CD8-positive, alpha-beta memory T cell (primary cell): ENCODE results near the gene PADI1. TPM values are rescaled to one million over a fixed set of nuclear protein-coding genes. Genes with fewer than 3 reads are reported as not detected.

ENCODE experiments used
- CTCF ChIA-PET: fragments of 350-600 bp; sonication (Branson Sonifier 250); formaldehyde crosslinking; loops from one replicate; lab custom pipeline; 2021; ENCODE audit warnings: antibody characterized with exemption; lab: Charles Lee
- POLR2A ChIA-PET: fragments of 350-600 bp; sonication (Branson Sonifier 250); formaldehyde crosslinking; loops from one replicate; lab custom pipeline; 2021; ENCODE audit warnings: antibody characterized with exemption; lab: Charles Lee
- DNase-seq, 5 donors: peaks; one replicate each; pipeline versions ENCODE4 v3.0.0 to v3.0.0-alpha.2; 2020 to 2022; ENCODE audit warnings: mixed read lengths in 1 of 5
- H3K27ac ChIP-seq: one replicate; pipeline ENCODE4 v1.7.0; 2013; ENCODE audit warnings: low read depth, mild to moderate bottlenecking, low read length, moderate library complexity
- H3K27me3 ChIP-seq: 2 replicates; pipeline ENCODE4 v1.7.0; 2013; ENCODE audit warnings: low read length, mild to moderate bottlenecking; ENCODE audit not compliant: insufficient read depth, poor library complexity, severe bottlenecking
- H3K36me3 ChIP-seq: 2 replicates; pipeline ENCODE4 v1.7.0; 2013; ENCODE audit warnings: mild to moderate bottlenecking, low read length, moderate library complexity; ENCODE audit not compliant: insufficient read depth
- H3K4me1 ChIP-seq: 2 replicates; pipeline ENCODE4 v1.7.0; 2013; ENCODE audit warnings: mild to moderate bottlenecking, low read length, moderate library complexity; ENCODE audit not compliant: insufficient read depth
- H3K4me3 ChIP-seq: 2 replicates; pipeline ENCODE4 v1.7.0; 2013; ENCODE audit warnings: mild to moderate bottlenecking, low read length
- H3K9me3 ChIP-seq: 2 replicates; pipeline ENCODE4 v1.7.0; 2013; ENCODE audit warnings: mild to moderate bottlenecking, low read length
- H3K27ac Mint-ChIP-seq, 8 donors: one replicate each; pipeline ENCODE4 v1.8.0; 2020 to 2021; ENCODE audit warnings: mixed read lengths in 8 of 8, mild to moderate bottlenecking in 6 of 8, inconsistent platforms in 3 of 8, moderate library complexity in 3 of 8
- H3K27me3 Mint-ChIP-seq, 2 donors: one replicate each; pipeline ENCODE4 v1.8.0; 2020 to 2021; ENCODE audit warnings: mixed read lengths in 2 of 2, mild to moderate bottlenecking in 1 of 2, moderate library complexity in 1 of 2
- H3K36me3 Mint-ChIP-seq, 3 donors: one replicate each; pipeline ENCODE4 v1.8.0; 2020 to 2021; ENCODE audit warnings: mixed read lengths in 3 of 3, inconsistent platforms in 1 of 3, mild to moderate bottlenecking in 1 of 3
- H3K4me1 Mint-ChIP-seq, 3 donors: one replicate each; pipeline ENCODE4 v1.8.0; 2020 to 2021; ENCODE audit warnings: mixed read lengths in 3 of 3, inconsistent platforms in 1 of 3, mild to moderate bottlenecking in 1 of 3
- H3K4me3 Mint-ChIP-seq, 7 donors: one replicate each; pipeline ENCODE4 v1.8.0; 2020 to 2021; ENCODE audit warnings: mixed read lengths in 7 of 7, mild to moderate bottlenecking in 6 of 7, moderate library complexity in 4 of 7, inconsistent platforms in 2 of 7
- H3K9me3 Mint-ChIP-seq, 5 donors: one replicate each; pipeline ENCODE4 v1.8.0; 2020 to 2022; ENCODE audit warnings: mixed read lengths in 5 of 5, mild to moderate bottlenecking in 3 of 5, moderate library complexity in 2 of 5, inconsistent platforms in 1 of 5
- polyA plus RNA-seq: library from polyadenylated mRNA; unstranded; fragments of 300-500 nt; fragmentation: Illumina TruSeq; gene quantifications from one replicate; pipeline ENCODE4 v1.2.3, GENCODE V29; 2021
- total RNA-seq, 2 experiments: library from RNA; stranded (reverse); gene quantifications; one replicate each; pipeline ENCODE4 v1.2.3, GENCODE V29; 2021

Gene PADI1
- total and polyA plus RNA-seq, 3 experiments from 2014 or later = not detected

DNA sequence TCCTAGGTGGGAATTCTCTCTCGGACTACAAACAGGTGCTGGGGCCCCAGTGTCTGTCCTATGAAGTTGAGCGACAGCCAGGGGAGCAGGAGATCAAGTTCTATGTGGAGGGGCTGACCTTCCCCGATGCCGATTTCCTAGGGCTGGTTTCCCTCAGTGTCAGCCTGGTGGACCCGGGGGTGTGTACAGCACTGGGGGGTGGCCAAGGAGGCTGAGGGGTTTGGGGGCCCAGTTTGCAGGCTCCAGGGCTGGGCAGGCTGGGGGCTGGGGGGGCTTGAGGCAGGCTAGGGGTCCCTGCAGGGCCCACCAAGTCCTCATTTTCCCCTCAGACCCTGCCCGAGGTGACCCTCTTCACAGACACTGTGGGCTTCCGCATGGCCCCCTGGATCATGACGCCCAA, 23.7 kb downstream of the PADI1 start:
- Mint-ChIP-seq H3K36me3 (no peaks in the 10 kb centered on the region), H3K4me1 (no peaks in the 10 kb centered on the region), H3K4me3 (no peak overlapping the region), H3K27ac (no peak overlapping the region), H3K27me3 (peaks cover 0 to 5% of the 10 kb centered on the region in 2 donors), H3K9me3 (no peaks in the 10 kb centered on the region)
- Histone ChIP-seq H3K4me3 (no peak overlapping the region), H3K27me3 (no peaks in the 10 kb centered on the region), H3K36me3 (no peaks in the 10 kb centered on the region), H3K9me3 (no peaks in the 10 kb centered on the region), H3K4me1 (no peaks in the 10 kb centered on the region), H3K27ac (no peak overlapping the region)
- DNase-seq = no peak
- CTCF ChIA-PET = no interaction called here
- POLR2A ChIA-PET = no interaction called here

DNA sequence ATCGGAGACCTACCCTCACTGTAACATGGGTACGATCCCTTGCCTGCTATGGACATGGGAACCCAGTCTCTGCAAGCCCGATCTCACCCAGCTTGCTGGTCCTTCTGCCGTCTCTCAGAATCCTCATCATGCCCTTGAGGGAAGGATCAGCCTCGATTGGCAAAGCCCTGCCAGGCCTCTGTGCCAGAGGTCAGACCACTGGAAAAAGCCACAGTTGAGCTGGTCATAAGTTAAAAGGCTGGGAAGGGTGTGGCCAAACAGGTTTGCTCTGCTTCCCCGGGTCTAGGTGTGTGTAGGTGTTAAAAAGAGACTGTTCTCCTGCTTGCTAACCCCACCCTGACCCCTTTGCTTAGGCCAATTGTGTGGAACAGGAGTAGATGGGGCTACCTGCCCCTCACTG, 24.5 kb downstream of the PADI1 start:
- CTCF ChIA-PET = no interaction called here

DNA sequence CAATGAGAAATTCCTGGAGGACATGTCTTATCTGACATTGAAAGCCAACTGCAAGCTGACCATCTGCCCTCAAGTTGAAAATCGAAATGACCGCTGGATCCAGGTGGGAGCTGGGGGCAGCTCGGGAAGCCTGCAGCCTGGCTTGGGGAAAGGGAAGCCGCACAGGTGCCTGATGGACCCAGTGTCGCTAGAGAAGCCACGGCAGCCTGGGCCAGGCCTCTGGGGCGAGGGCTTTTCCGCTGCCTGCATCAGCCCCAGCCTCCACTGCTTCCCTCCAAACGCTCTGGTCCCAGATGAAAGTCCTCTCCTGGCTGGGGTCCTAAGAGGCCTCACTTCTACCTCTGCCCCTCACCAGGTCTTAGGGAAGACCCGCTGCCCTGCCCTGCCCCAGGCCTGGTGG, 25.2 kb downstream of the PADI1 start:
- no peaks in the 10 kb centered on the region for H3K36me3 ChIP-seq
- no peaks in the 10 kb centered on the region for H3K9me3 ChIP-seq
- no peak overlapping the region for H3K27ac Mint-ChIP-seq
- no peak overlapping the region for H3K4me3 ChIP-seq
- no peaks in the 10 kb centered on the region for H3K4me1 ChIP-seq
- DNase-seq = no peak
- H3K36me3 Mint-ChIP-seq = no peaks in the 10 kb centered on the region
- H3K27me3 Mint-ChIP-seq = no peaks in the 10 kb centered on the region
- CTCF ChIA-PET = no interaction called here
- H3K9me3 Mint-ChIP-seq = no peaks in the 10 kb centered on the region
- no peaks in the 10 kb centered on the region for H3K27me3 ChIP-seq
- POLR2A ChIA-PET = no interaction called here
- H3K27ac ChIP-seq = no peak overlapping the region
- H3K4me1 Mint-ChIP-seq = no peaks in the 10 kb centered on the region
- H3K4me3 Mint-ChIP-seq = no peak overlapping the region

More for the DNA sequence above, 24.5 kb downstream of the PADI1 start:
- Histone ChIP-seq H3K36me3 (no peaks in the 10 kb centered on the region), H3K9me3 (no peaks in the 10 kb centered on the region), H3K27ac (no peak overlapping the region), H3K27me3 (no peaks in the 10 kb centered on the region), H3K4me3 (no peak overlapping the region), H3K4me1 (no peaks in the 10 kb centered on the region)
- Mint-ChIP-seq H3K27ac (no peak overlapping the region), H3K27me3 (peaks cover 0 to 2% of the 10 kb centered on the region in 2 donors), H3K36me3 (no peaks in the 10 kb centered on the region), H3K9me3 (no peaks in the 10 kb centered on the region), H3K4me1 (no peaks in the 10 kb centered on the region), H3K4me3 (no peak overlapping the region)
- no peak for DNase-seq
- POLR2A ChIA-PET = no interaction called here

DNA sequence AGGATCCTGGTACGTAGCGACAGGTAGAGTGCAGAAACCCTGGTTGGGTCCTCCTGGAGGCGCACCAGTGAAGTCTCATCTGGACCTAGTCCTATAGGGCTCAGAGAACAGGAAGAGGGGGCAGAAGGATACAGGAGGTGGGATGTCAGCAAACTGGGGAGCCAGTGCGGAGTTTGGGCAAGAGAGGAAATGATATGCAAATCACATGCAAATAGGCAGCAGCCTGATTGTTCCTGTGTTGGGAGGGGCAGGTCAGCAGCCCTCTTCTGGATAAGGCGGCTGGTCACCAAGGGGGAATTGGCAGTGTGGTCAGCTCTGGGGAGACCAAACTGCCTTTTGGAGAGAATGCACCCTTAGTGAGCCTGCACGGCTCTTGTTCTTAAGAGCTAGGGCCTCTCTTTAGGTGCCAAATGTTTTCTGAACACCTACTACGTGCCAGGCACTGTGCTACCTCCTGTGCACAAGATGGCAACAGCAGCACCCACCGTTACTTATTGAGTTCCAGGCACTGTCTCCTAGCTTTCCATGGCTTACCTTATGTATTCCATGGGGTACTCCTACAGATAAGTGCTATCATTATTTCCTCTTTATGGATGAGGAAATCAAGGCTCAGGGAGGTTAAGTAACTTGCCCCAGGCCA, 25.9 kb downstream of the PADI1 start:
- CTCF ChIA-PET = no interaction called here
- no peaks in the 10 kb centered on the region for H3K36me3 ChIP-seq
- no peaks in the 10 kb centered on the region for H3K27me3 Mint-ChIP-seq
- H3K4me3 Mint-ChIP-seq = no peak overlapping the region
- no peaks in the 10 kb centered on the region for H3K9me3 ChIP-seq
- H3K27ac ChIP-seq = no peak overlapping the region
- POLR2A ChIA-PET = no interaction called here
- no peaks in the 10 kb centered on the region for H3K36me3 Mint-ChIP-seq
- H3K4me1 ChIP-seq = no peaks in the 10 kb centered on the region
- no peak for DNase-seq
- no peak overlapping the region for H3K27ac Mint-ChIP-seq
- no peaks in the 10 kb centered on the region for H3K9me3 Mint-ChIP-seq
- no peaks in the 10 kb centered on the region for H3K27me3 ChIP-seq
- no peaks in the 10 kb centered on the region for H3K4me1 Mint-ChIP-seq
- H3K4me3 ChIP-seq = no peak overlapping the region

DNA sequence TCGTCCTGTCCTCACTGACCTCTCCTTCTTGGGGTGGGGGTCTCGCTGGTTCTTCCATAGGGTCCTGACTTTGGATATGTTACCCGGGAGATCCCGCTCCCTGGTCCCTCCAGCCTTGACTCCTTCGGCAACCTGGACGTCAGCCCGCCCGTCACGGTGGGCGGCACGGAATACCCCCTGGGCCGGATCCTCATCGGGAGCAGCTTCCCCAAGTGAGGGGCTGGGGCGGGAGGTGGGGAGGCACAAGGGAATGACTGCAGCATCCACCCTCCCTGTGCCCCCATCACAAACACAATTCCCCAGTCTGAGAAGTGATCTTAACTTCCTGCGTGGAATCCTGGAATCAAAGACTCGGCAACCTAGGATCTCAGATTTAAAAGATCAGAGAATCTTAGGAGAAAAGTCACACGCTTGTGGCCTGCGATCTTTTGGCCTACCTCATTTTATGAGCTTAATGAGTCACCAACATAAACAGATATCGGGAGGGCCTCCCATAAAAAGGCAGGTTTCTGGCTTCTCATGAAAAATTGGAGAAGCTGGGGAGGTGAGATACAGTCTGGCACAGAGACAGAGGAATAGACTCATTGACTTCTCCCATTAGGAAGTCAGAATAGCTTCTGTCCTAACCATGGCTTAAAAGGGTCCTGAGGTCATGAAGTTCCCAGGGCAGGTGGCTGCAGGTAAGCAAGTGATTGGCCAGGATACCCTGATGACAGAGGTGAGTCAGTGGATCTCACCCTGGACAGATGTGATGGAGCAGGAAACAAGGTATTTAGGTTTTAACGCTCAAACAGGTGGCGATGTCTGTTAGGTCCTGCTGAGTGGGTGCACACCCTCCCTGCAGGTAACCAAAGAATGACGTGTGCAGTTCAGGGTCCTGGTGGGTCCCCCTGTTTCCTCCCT, 28.1 kb downstream of the PADI1 start:
- no peak for DNase-seq
- H3K27me3 ChIP-seq = no peaks in the 10 kb centered on the region
- no peaks in the 10 kb centered on the region for H3K36me3 ChIP-seq
- H3K36me3 Mint-ChIP-seq = no peaks in the 10 kb centered on the region
- H3K9me3 ChIP-seq = no peaks in the 10 kb centered on the region
- no peak overlapping the region for H3K4me3 ChIP-seq
- no peaks in the 10 kb centered on the region for H3K4me1 ChIP-seq
- no peaks in the 10 kb centered on the region for H3K9me3 Mint-ChIP-seq
- H3K27ac Mint-ChIP-seq = no peak overlapping the region
- no peak overlapping the region for H3K4me3 Mint-ChIP-seq
- H3K27me3 Mint-ChIP-seq = no peaks in the 10 kb centered on the region
- no peaks in the 10 kb centered on the region for H3K4me1 Mint-ChIP-seq
- ChIA-PET CTCF (interaction anchor here (10.2 kb wide), 1 partner anchor 108 kb away, joined by 154 read pairs; the partner anchor contains the start of gene PADI2), POLR2A (no interaction called here)
- no peak overlapping the region for H3K27ac ChIP-seq

DNA sequence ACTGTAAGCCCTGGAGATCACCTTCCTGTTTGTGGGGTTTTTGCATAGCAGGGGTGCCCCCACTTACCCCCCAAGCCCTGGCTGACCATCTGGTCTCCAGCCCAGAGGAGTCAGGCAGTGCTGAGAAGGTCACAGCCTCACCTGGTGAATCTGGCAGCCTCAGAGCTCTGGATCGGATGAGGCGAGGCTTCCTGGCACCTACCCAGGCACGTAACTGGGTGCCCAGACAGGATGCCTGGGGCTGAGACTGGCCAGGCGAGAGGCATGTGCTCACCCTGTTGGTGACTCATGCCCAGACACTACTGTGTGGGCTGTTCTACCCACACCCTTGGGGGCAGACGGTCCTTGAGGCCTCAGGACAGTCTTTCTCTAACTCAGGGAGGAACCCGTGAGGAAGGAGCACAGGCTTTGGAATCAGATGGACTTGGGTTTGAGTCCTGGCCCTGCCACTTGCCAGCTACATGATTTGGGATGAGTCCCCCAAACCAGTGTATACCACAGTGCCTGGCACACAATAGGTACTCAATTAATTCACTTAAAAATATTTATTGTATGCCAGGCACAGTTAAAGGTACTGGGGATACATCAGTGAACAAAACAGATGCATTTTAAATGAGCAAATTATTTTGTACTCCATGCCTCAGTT, 28.9 kb downstream of the PADI1 start:
- Histone ChIP-seq H3K4me3 (no peak overlapping the region), H3K4me1 (no peaks in the 10 kb centered on the region), H3K27ac (no peak overlapping the region), H3K27me3 (no peaks in the 10 kb centered on the region), H3K9me3 (no peaks in the 10 kb centered on the region), H3K36me3 (no peaks in the 10 kb centered on the region)
- Mint-ChIP-seq H3K4me3 (no peak overlapping the region), H3K9me3 (no peaks in the 10 kb centered on the region), H3K27me3 (no peaks in the 10 kb centered on the region), H3K4me1 (no peaks in the 10 kb centered on the region), H3K27ac (no peak overlapping the region), H3K36me3 (no peaks in the 10 kb centered on the region)
- POLR2A ChIA-PET = no interaction called here
- CTCF ChIA-PET = interaction anchor here (10.2 kb wide), 1 partner anchor 109 kb away, joined by 154 read pairs; the partner anchor contains the start of gene PADI2
- no peak for DNase-seq

DNA sequence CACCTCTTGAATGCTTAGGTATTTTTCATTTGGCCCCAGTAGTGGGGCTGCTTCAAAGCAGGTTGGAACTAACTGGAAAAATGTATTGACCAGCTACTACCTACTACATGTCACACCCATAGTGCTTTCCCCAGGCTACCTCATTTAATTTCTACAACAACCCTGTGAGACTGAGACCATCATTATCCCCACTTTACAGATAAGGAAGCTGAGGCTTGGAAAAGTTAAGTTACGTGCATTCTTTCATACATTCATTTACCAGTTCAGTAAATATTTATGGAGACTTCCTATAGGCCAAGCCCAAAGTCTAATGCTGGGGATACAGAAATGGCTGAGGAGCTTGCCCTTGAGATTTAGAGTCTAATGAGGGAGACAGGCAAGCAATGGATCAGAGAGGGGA, 29.5 kb downstream of the PADI1 start:
- H3K36me3 Mint-ChIP-seq = no peaks in the 10 kb centered on the region
- Histone ChIP-seq H3K27ac (no peak overlapping the region), H3K4me1 (no peaks in the 10 kb centered on the region), H3K9me3 (no peaks in the 10 kb centered on the region), H3K4me3 (no peak overlapping the region), H3K36me3 (no peaks in the 10 kb centered on the region), H3K27me3 (no peaks in the 10 kb centered on the region)
- H3K27ac Mint-ChIP-seq = no peak overlapping the region
- ChIA-PET CTCF (interaction anchor here (1.2 to 10.2 kb wide), 2 partner anchors 10 to 110 kb away, joined by 3 to 154 read pairs; partner anchors contain the start of gene PADI2), POLR2A (no interaction called here)
- no peak for DNase-seq
- H3K4me3 Mint-ChIP-seq = no peak overlapping the region
- no peaks in the 10 kb centered on the region for H3K27me3 Mint-ChIP-seq
- H3K4me1 Mint-ChIP-seq = no peaks in the 10 kb centered on the region
- H3K9me3 Mint-ChIP-seq = no peaks in the 10 kb centered on the region
